Activated CD4-positive, alpha-beta T cell treated with anti-CD3 and anti-CD28 coated beads, Interleukin-2, amount 10 ng/mL, durations not matched to agents 7 days and 5 days (primary cell): ENCODE results near the gene TMEM14C. TPM values are rescaled to one million over a fixed set of nuclear protein-coding genes. Genes with fewer than 3 reads are reported as not detected.
A peak's percentile ranks its signal among the peaks of the same experiment; 100 is the strongest.
"Not testable (repeated sequence)": the region's sequence is repeated elsewhere in the genome, so short reads cannot be mapped to it uniquely, and the experiment has no call there.

Experiments
- CTCF ChIA-PET: fragments of 350-600 bp; sonication (Branson Sonifier 250); formaldehyde crosslinking; loops from one replicate; lab custom pipeline; 2021; ENCODE audit warnings: antibody characterized with exemption; lab: Charles Lee
- POLR2A ChIA-PET: fragments of 350-600 bp; sonication (Branson Sonifier 250); formaldehyde crosslinking; loops from one replicate; lab custom pipeline; 2021; ENCODE audit warnings: antibody characterized with exemption; lab: Charles Lee
- DNase-seq: peaks from one replicate; pipeline ENCODE4 v3.0.0-alpha.2; 2020
- H3K27ac Mint-ChIP-seq: one replicate; pipeline ENCODE4 v1.8.0; 2021; ENCODE audit warnings: mild to moderate bottlenecking, moderate library complexity, mixed read lengths
- H3K27me3 Mint-ChIP-seq: one replicate; pipeline ENCODE4 v1.8.0; 2021; ENCODE audit warnings: mixed read lengths
- H3K36me3 Mint-ChIP-seq: one replicate; pipeline ENCODE4 v1.8.0; 2021; ENCODE audit warnings: low read depth, mixed read lengths
- H3K4me1 Mint-ChIP-seq: one replicate; pipeline ENCODE4 v1.8.0; 2021; ENCODE audit warnings: mixed read lengths
- H3K4me3 Mint-ChIP-seq: one replicate; pipeline ENCODE4 v1.8.0; 2021; ENCODE audit warnings: mild to moderate bottlenecking, moderate library complexity, mixed read lengths
- H3K9me3 Mint-ChIP-seq: one replicate; pipeline ENCODE4 v1.8.0; 2021; ENCODE audit warnings: mixed read lengths
- total RNA-seq, 2 experiments: library from RNA; stranded (reverse); gene quantifications; one replicate each; pipeline ENCODE4 v1.2.3, GENCODE V29; 2021

TMEM14C gene
- total RNA-seq, 2 experiments from 2014 or later = 65.6 to 66.6 TPM

GRCh38 chr6:10694302-10695085, 28.4 kb upstream of the TMEM14C start, which contains the start of the genes C6orf52 and PAK1IP1:
Gene C6orf52, minus strand, starts transcription at chr6:10694616. Its CDS starts 7,066 bp downstream, at chr6:10687550.
Gene PAK1IP1, plus strand, starts transcription at chr6:10694972. Its CDS starts 14 bp downstream, at chr6:10694986.
- Mint-ChIP-seq H3K4me1 (peaks cover 44% of the 10 kb centered on the region), H3K4me3 (peak within 1 kb of the TSS; percentile 91), H3K27me3 (no peaks in the 10 kb centered on the region), H3K9me3 (no peaks in the 10 kb centered on the region), H3K36me3 (peaks cover 28% of the 10 kb centered on the region), H3K27ac (peak within 1 kb of the TSS; percentile 100)
- DNase-seq = peak; percentile 95
- CTCF ChIA-PET = interaction anchor here (0.6 to 2.0 kb wide), 10 partner anchors 12 to 666 kb away, joined by 3 to 16 read pairs (median 3); partner anchors contain the start of gene TMEM14C
- POLR2A ChIA-PET = interaction anchor here (0.8 to 1.0 kb wide), 3 partner anchors 26 to 54 kb away, joined by 3 to 5 read pairs (median 4); partner anchors contain the start of gene TMEM14B

- ChIA-PET POLR2A (interaction anchor here (0.8 to 1.0 kb wide), 3 partner anchors 25 to 53 kb away, joined by 3 to 5 read pairs (median 4); partner anchors contain the start of gene TMEM14B), CTCF (interaction anchor here (0.5 to 2.0 kb wide), 10 partner anchors 11 to 204 kb away, joined by 3 to 16 read pairs (median 4); partner anchors contain the start of gene TMEM14C)
- peaks cover 44% of the 10 kb centered on the region for H3K4me1 Mint-ChIP-seq
- H3K9me3 Mint-ChIP-seq = no peaks in the 10 kb centered on the region
- peak overlapping the region; percentile 100 for H3K27ac Mint-ChIP-seq
- peak overlapping the region; percentile 91 for H3K4me3 Mint-ChIP-seq
- no peaks in the 10 kb centered on the region for H3K27me3 Mint-ChIP-seq
- peaks cover 33% of the 10 kb centered on the region for H3K36me3 Mint-ChIP-seq
- DNase-seq = no peak
Observed at GRCh38 chr6:10695086-10695657, 27.7 kb upstream of the TMEM14C start.

- H3K4me3 Mint-ChIP-seq = peak overlapping the region; percentile 91
- POLR2A ChIA-PET = no interaction called here
Observed at GRCh38 chr6:10696655-10697054, 26.2 kb upstream of the TMEM14C start.

GRCh38 chr6:10713962-10714361, 8.9 kb upstream of the TMEM14C start:
- DNase-seq = no peak
- H3K27me3 Mint-ChIP-seq = no peaks in the 10 kb centered on the region
- peaks cover 24% of the 10 kb centered on the region for H3K4me1 Mint-ChIP-seq
- ChIA-PET POLR2A (no interaction called here), CTCF (no interaction called here)
- peaks cover 13% of the 10 kb centered on the region for H3K9me3 Mint-ChIP-seq
- no peak overlapping the region for H3K4me3 Mint-ChIP-seq
- H3K36me3 Mint-ChIP-seq = peaks cover 29% of the 10 kb centered on the region
- H3K27ac Mint-ChIP-seq = peak overlapping the region; percentile 28

More at GRCh38 chr6:10696655-10697054, 26.2 kb upstream of the TMEM14C start:
- Mint-ChIP-seq H3K27me3 (no peaks in the 10 kb centered on the region), H3K27ac (peak overlapping the region; percentile 62), H3K36me3 (peaks cover 44% of the 10 kb centered on the region), H3K4me1 (peaks cover 46% of the 10 kb centered on the region), H3K9me3 (no peaks in the 10 kb centered on the region)
- DNase-seq = no peak
- CTCF ChIA-PET = no interaction called here

- DNase-seq = peak; percentile 75
- H3K36me3 Mint-ChIP-seq = peaks cover 30% of the 10 kb centered on the region
- H3K4me1 Mint-ChIP-seq = peaks cover 59% of the 10 kb centered on the region
- POLR2A ChIA-PET = no interaction called here
- H3K27ac Mint-ChIP-seq = peak overlapping the region; percentile 97
- peaks cover 21% of the 10 kb centered on the region for H3K9me3 Mint-ChIP-seq
- H3K27me3 Mint-ChIP-seq = no peaks in the 10 kb centered on the region
- H3K4me3 Mint-ChIP-seq = peak overlapping the region; percentile 95
- CTCF ChIA-PET = interaction anchor here (0.8 to 2.4 kb wide), 4 partner anchors 17 to 29 kb away, joined by 3 to 16 read pairs (median 6); partner anchors contain the start of genes C6orf52 and PAK1IP1
Observed at GRCh38 chr6:10719296-10719963, 3.4 kb upstream of the TMEM14C start.

GRCh38 chr6:10719964-10720264, 3.0 kb upstream of the TMEM14C start:
- ChIA-PET CTCF (interaction anchor here (1.2 to 2.4 kb wide), 2 partner anchors 17 to 25 kb away, joined by 8 to 16 read pairs; partner anchors contain the start of genes C6orf52 and PAK1IP1), POLR2A (no interaction called here)
- no peaks in the 10 kb centered on the region for H3K27me3 Mint-ChIP-seq
- peak overlapping the region; percentile 95 for H3K4me3 Mint-ChIP-seq
- peak overlapping the region; percentile 97 for H3K27ac Mint-ChIP-seq
- DNase-seq = no peak
- peaks cover 21% of the 10 kb centered on the region for H3K9me3 Mint-ChIP-seq
- peaks cover 59% of the 10 kb centered on the region for H3K4me1 Mint-ChIP-seq
- H3K36me3 Mint-ChIP-seq = peaks cover 30% of the 10 kb centered on the region

GRCh38 chr6:10720265-10720959, 2.5 kb upstream of the TMEM14C start:
- peak overlapping the region; percentile 97 for H3K27ac Mint-ChIP-seq
- CTCF ChIA-PET = interaction anchor here (0.9 to 2.4 kb wide), 3 partner anchors 21 to 27 kb away, joined by 3 to 16 read pairs (median 10); partner anchors contain the start of genes C6orf52, PAK1IP1 and TMEM14B
- DNase-seq = peak; percentile 63
- H3K9me3 Mint-ChIP-seq = peaks cover 21% of the 10 kb centered on the region
- H3K4me3 Mint-ChIP-seq = peak overlapping the region; percentile 95
- H3K27me3 Mint-ChIP-seq = no peaks in the 10 kb centered on the region
- peaks cover 33% of the 10 kb centered on the region for H3K36me3 Mint-ChIP-seq
- H3K4me1 Mint-ChIP-seq = peaks cover 63% of the 10 kb centered on the region
- POLR2A ChIA-PET = interaction anchor here (0.7 to 0.9 kb wide), 2 partner anchors 26 to 190 kb away, joined by 5 to 7 read pairs; partner anchors contain the start of genes C6orf52 and PAK1IP1

- peaks cover 68% of the 10 kb centered on the region for H3K4me1 Mint-ChIP-seq
- H3K9me3 Mint-ChIP-seq = peaks cover 21% of the 10 kb centered on the region
- peak overlapping the region; percentile 97 for H3K27ac Mint-ChIP-seq
- peak overlapping the region; percentile 95 for H3K4me3 Mint-ChIP-seq
- H3K36me3 Mint-ChIP-seq = peaks cover 39% of the 10 kb centered on the region
- peak; percentile 24 for DNase-seq
- POLR2A ChIA-PET = interaction anchor here (0.7 to 1.2 kb wide), 3 partner anchors 26 to 191 kb away, joined by 3 to 7 read pairs (median 5); partner anchors contain the start of genes C6orf52 and PAK1IP1
- CTCF ChIA-PET = interaction anchor here (0.9 to 2.3 kb wide), 4 partner anchors 22 to 372 kb away, joined by 3 to 10 read pairs (median 3); partner anchors contain the start of genes SMIM13 and TMEM14B
- H3K27me3 Mint-ChIP-seq = not testable (repeated sequence)
Observed at GRCh38 chr6:10720960-10721849, 1.7 kb upstream of the TMEM14C start.

- Mint-ChIP-seq H3K36me3 (peaks cover 40% of the 10 kb centered on the region), H3K4me3 (peak overlapping the region; percentile 95), H3K27ac (peak overlapping the region; percentile 97), H3K4me1 (peaks cover 66% of the 10 kb centered on the region), H3K9me3 (peaks cover 17% of the 10 kb centered on the region), H3K27me3 (no peaks in the 10 kb centered on the region)
- POLR2A ChIA-PET = interaction anchor here (0.7 to 1.2 kb wide), 2 partner anchors 27 to 294 kb away, joined by 3 to 4 read pairs; partner anchors contain the start of gene PAK1IP1
- CTCF ChIA-PET = interaction anchor here (0.8 to 3.2 kb wide), 7 partner anchors 11 to 371 kb away, joined by 3 to 13 read pairs (median 5); partner anchors contain the start of genes C6orf52, PAK1IP1, SMIM13 and TMEM14B
- no peak for DNase-seq
Observed at GRCh38 chr6:10721850-10722569, 860 bp upstream of the TMEM14C start.

- Mint-ChIP-seq H3K36me3 (peaks cover 41% of the 10 kb centered on the region), H3K9me3 (peaks cover 16% of the 10 kb centered on the region), H3K4me3 (peak overlapping the region; percentile 95), H3K27ac (peak overlapping the region; percentile 97), H3K27me3 (no peaks in the 10 kb centered on the region), H3K4me1 (peaks cover 64% of the 10 kb centered on the region)
- POLR2A ChIA-PET = interaction anchor here (0.7 to 1.2 kb wide), 2 partner anchors 28 to 295 kb away, joined by 3 to 4 read pairs; partner anchors contain the start of gene PAK1IP1
- no peak for DNase-seq
- CTCF ChIA-PET = interaction anchor here (0.8 to 3.2 kb wide), 6 partner anchors 11 to 371 kb away, joined by 3 to 13 read pairs (median 6); partner anchors contain the start of genes C6orf52, PAK1IP1, SMIM13 and TMEM14B
Observed at GRCh38 chr6:10722570-10722819, 375 bp upstream of the TMEM14C start.
